B cell (primary cell): ENCODE measurements around the gene NEK5. TPM values are rescaled to one million over a fixed set of nuclear protein-coding genes. Genes with fewer than 3 reads are reported as not detected.
A peak's percentile ranks its signal among the peaks of the same experiment; 100 is the strongest.

Experiments
- ATAC-seq: fragments of 200-7000 bp; cut with Tn5 transposase; one replicate; pipeline ENCODE4 v1.10.0; 2021; ENCODE audit warnings: low read depth, mild to moderate bottlenecking, moderate number of reproducible peaks, moderate library complexity
- CTCF ChIA-PET: fragments of 350-600 bp; sonication (Branson Sonifier 250); formaldehyde crosslinking; loops from one replicate; lab custom pipeline; 2021; ENCODE audit warnings: antibody characterized with exemption, inconsistent platforms; lab: Charles Lee
- POLR2A ChIA-PET: fragments of 350-600 bp; sonication (Branson Sonifier 250); formaldehyde crosslinking; loops from one replicate; lab custom pipeline; 2021; ENCODE audit warnings: antibody characterized with exemption; lab: Charles Lee
- DNase-seq: peaks from one replicate; pipeline ENCODE4 v3.0.0; 2013
- H2AFZ ChIP-seq: 2 replicates; pipeline ENCODE4 v1.6.1; 2012; ENCODE audit warnings: mild to moderate bottlenecking, low read depth, low read length; ENCODE audit not compliant: insufficient read depth, poor library complexity, severe bottlenecking
- H3K27ac ChIP-seq, 2 donors: 1 replicate in 1 of 2; 2 replicates in 1 of 2; pipeline ENCODE4 v1.5.1; 2012 to 2013; ENCODE audit warnings: low read length in 2 of 2, mild to moderate bottlenecking in 2 of 2, moderate library complexity in 1 of 2
- H3K27me3 ChIP-seq, 4 experiments: fragments of 200-600 bp in 1 of 4; sonication (generic) in 1 of 4; replicated peaks in 1 of 4; 1 replicate in 2 of 4; 2 replicates in 2 of 4; pipeline versions ENCODE4 v1.6.1 to v1.7.0; 2013 to 2016; ENCODE audit warnings: low read length in 3 of 4, mild to moderate bottlenecking in 2 of 4, mixed read lengths in 1 of 4, moderate library complexity in 1 of 4; ENCODE audit not compliant: insufficient read depth in 4 of 4, control insufficient read depth in 3 of 4; ENCODE audit errors: control extremely low read depth in 1 of 4
- H3K36me3 ChIP-seq, 2 experiments: replicated peaks in 1 of 2; 1 replicate in 1 of 2; 2 replicates in 1 of 2; pipeline versions ENCODE4 v1.6.1 to v1.7.1; 2013; ENCODE audit warnings: low read length in 1 of 2; ENCODE audit not compliant: insufficient read depth in 2 of 2, control insufficient read depth in 1 of 2; ENCODE audit errors: control extremely low read depth in 1 of 2, extremely low read depth in 1 of 2
- H3K4me1 ChIP-seq, 2 donors: fragments of 200-600 bp in 1 of 2; sonication (generic) in 1 of 2; 1 replicate in 1 of 2; 2 replicates in 1 of 2; pipeline versions ENCODE4 v1.5.1 to v1.6.1; 2013 to 2017; ENCODE audit warnings: low read length in 2 of 2; ENCODE audit not compliant: control insufficient read depth in 2 of 2, insufficient read depth in 2 of 2
- H3K4me2 ChIP-seq: replicated peaks from 2 replicates; pipeline ENCODE3; 2012; ENCODE audit warnings: mild to moderate bottlenecking, low read depth, low read length; ENCODE audit not compliant: poor library complexity, severe bottlenecking
- H3K4me3 ChIP-seq, 5 experiments: fragments of 200-600 bp in 1 of 5; sonication (generic) in 1 of 5; 1 replicate in 3 of 5; 2 replicates in 2 of 5; pipeline versions ENCODE4 v1.5.1 to v1.7.0; 2011 to 2016; ENCODE audit warnings: low read length in 4 of 5, mild to moderate bottlenecking in 4 of 5, low read depth in 2 of 5, control low read depth in 1 of 5, moderate library complexity in 1 of 5; ENCODE audit not compliant: insufficient read depth in 1 of 5; ENCODE audit errors: control extremely low read depth in 1 of 5, extremely low read depth in 1 of 5
- H3K79me2 ChIP-seq: fragments of 200-600 bp; sonication (generic); one replicate; pipeline ENCODE4 v1.6.0; 2016; ENCODE audit warnings: low read length; ENCODE audit not compliant: control insufficient read depth, insufficient read depth
- H3K9ac ChIP-seq: fragments of 200-600 bp; sonication (generic); 2 replicates; pipeline ENCODE4 v1.6.1; 2017; ENCODE audit warnings: mild to moderate bottlenecking, low read length, moderate library complexity
- H3K9me3 ChIP-seq, 3 donors: one replicate each; pipeline versions ENCODE4 v1.6.1 to v1.7.1; 2013; ENCODE audit warnings: low read length in 2 of 3; ENCODE audit not compliant: control insufficient read depth in 2 of 3, insufficient read depth in 1 of 3; ENCODE audit errors: control extremely low read depth in 1 of 3
- H4K20me1 ChIP-seq: 2 replicates; pipeline ENCODE4 v1.6.0; 2012; ENCODE audit warnings: mild to moderate bottlenecking, low read length; ENCODE audit not compliant: insufficient read depth, control insufficient read depth, poor library complexity, severe bottlenecking
- H3K27ac Mint-ChIP-seq: one replicate; pipeline ENCODE4 v1.8.0; 2021; ENCODE audit warnings: mixed read lengths
- H3K27me3 Mint-ChIP-seq: one replicate; pipeline ENCODE4 v1.8.0; 2021; ENCODE audit warnings: mixed read lengths
- H3K4me1 Mint-ChIP-seq: one replicate; pipeline ENCODE4 v1.8.0; 2021; ENCODE audit warnings: mixed read lengths
- H3K4me3 Mint-ChIP-seq: one replicate; pipeline ENCODE4 v1.8.0; 2021; ENCODE audit warnings: mixed read lengths
- H3K9me3 Mint-ChIP-seq: one replicate; pipeline ENCODE4 v1.8.0; 2022; ENCODE audit warnings: mixed read lengths; ENCODE audit not compliant: insufficient read depth
- EZH2 ChIP-seq: IDR thresholded peaks from 2 replicates; pipeline ENCODE4 v1.6.1; 2012; ENCODE audit warnings: borderline replicate concordance, low read depth, mild to moderate bottlenecking, moderate library complexity, low read length; ENCODE audit not compliant: insufficient read depth, poor library complexity, severe bottlenecking
- WGBS: methylation state at CpG from one replicate; pipeline ENCODE4 v1.1.5; 2013; ENCODE audit warnings: missing lambda C conversion rate; ENCODE audit not compliant: insufficient coverage; 5-methylcytosine and 5-hydroxymethylcytosine counted together
- intact Hi-C: fragments of 100-400 bp; cut with micrococcal nuclease; formaldehyde crosslinking; loops from one replicate; pipeline ENCODE4 v1.10.0; 2022
- polyA minus RNA-seq: library from RNA; depleted of rRNA, polyadenylated mRNA; stranded (reverse); fragments of >200 nt; gene quantifications from 2 replicates; pipeline ENCODE4 v1.2.3, GENCODE V29; 2012
- polyA plus RNA-seq: library from polyadenylated mRNA; depleted of rRNA; stranded (reverse); fragments of >200 nt; gene quantifications from 2 replicates; pipeline ENCODE4 v1.2.3, GENCODE V29; 2012
- total RNA-seq, 2 donors: library from RNA; stranded (reverse); fragments of 120-200 nt in 1 of 2; gene quantifications; 1 replicate in 1 of 2; 2 replicates in 1 of 2; pipeline versions ENCODE4 v1.2.3 to v1.2.4, GENCODE V29; 2013 to 2022
- TF ChIP-seq, protein P1 (sequence below): fragments of 200-600 bp; IDR thresholded peaks from one replicate; pipeline ENCODE4 v1.8.0; 2022; ENCODE audit warnings: antibody characterized with exemption, mild to moderate bottlenecking

NEK5 gene, protein sequence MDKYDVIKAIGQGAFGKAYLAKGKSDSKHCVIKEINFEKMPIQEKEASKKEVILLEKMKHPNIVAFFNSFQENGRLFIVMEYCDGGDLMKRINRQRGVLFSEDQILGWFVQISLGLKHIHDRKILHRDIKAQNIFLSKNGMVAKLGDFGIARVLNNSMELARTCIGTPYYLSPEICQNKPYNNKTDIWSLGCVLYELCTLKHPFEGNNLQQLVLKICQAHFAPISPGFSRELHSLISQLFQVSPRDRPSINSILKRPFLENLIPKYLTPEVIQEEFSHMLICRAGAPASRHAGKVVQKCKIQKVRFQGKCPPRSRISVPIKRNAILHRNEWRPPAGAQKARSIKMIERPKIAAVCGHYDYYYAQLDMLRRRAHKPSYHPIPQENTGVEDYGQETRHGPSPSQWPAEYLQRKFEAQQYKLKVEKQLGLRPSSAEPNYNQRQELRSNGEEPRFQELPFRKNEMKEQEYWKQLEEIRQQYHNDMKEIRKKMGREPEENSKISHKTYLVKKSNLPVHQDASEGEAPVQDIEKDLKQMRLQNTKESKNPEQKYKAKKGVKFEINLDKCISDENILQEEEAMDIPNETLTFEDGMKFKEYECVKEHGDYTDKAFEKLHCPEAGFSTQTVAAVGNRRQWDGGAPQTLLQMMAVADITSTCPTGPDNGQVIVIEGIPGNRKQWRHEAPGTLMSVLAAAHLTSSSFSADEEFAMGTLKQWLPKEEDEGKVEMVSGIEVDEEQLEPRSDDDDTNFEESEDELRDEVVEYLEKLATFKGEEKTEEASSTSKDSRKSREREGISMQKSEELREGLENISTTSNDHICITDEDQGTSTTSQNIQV
- total RNA-seq (not detected in 2 replicates), polyA plus RNA-seq (not detected in 2 replicates), polyA minus RNA-seq (not detected in 2 replicates)
- total RNA-seq (2013): not detected

DNA sequence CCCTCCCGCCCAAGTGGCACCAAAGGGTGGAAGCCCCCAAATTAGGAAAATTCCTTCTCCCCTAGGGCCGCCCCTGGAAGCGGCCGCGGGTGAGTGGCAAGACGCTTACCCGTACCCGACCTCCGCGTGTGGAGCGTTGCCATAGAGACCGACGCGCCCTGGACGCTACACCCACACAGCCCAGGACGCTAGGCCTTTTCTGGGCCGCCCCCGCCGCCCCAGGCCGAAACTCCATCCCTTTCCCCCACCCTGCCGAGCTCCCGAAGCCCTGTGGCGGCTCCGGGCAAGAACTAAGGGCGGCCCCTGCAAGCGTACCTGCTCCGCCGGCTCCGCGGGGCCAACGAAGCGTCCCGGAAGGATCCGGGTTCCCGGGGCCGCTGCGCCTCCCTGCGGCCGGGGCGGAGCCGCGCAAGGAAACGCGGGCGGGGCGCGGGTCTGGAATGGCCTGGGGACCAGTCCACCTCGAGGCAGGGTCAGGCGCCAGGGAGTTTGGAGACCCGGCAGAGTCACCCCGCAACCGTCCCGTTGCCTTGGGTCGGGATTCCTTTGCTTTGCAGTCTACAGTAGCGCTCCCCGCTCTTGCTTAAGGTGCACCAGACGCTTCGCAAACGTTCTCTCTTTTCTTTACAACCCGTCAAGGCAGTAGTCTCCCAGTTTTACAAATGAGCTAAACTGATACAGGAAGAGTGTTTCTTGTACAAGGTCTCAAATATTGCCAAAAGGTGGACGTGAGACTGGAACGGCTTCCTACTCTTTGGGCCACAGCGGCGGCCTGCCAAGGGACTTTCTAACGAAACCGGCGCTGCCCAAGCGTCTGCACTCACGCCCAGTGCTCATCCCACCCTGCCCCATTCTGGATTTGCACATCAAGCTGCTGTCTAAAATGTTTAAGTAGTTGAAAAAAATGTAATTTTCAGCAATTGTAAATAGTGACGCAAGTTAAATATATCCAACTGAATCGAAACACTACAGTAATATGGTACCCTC lies at the start of gene NEK5:
NEK5 (minus strand) TSS at position 360 of the 987 bp plus-strand sequence. CDS start 1,591 bp downstream, outside the sequence.
- POLR2A ChIA-PET: no interaction called here
- WGBS: 10% methylated on average over 67 of the region's 71 CpGs
- no peaks in the 10 kb centered on the region for H3K9me3 ChIP-seq
- DNase-seq (peak; percentile 64), ATAC-seq (peak; percentile 66)
- no peak within 1 kb of the TSS for H3K27ac ChIP-seq
- CTCF ChIA-PET: interaction anchor here (0.8 to 2.2 kb wide), 7 partner anchors 8 to 314 kb away, joined by 3 to 11 read pairs (median 5); partner anchors contain the start of gene ALG11
- peak within 1 kb of the TSS; percentile 50 to 67 (median 61) for H3K4me3 ChIP-seq
- H3K4me1 Mint-ChIP-seq: peaks cover 16% of the 10 kb centered on the region
- no peaks in the 10 kb centered on the region for H4K20me1 ChIP-seq
- H3K36me3 ChIP-seq: peaks cover 0 to 2% of the 10 kb centered on the region in 2 experiments
- H3K27me3 ChIP-seq: peaks cover 0 to 25% (median 16%) of the 10 kb centered on the region in 4 experiments
- no peak within 1 kb of the TSS for H3K27ac Mint-ChIP-seq
- H3K27me3 Mint-ChIP-seq: peaks cover 21% of the 10 kb centered on the region
- intact Hi-C loops: loop anchor here (5.0 to 10.0 kb wide), 3 partner anchors 328 to 842 kb away; partner anchors contain the start of gene CKAP2
- peak within 1 kb of the TSS; percentile 86 for H3K4me3 Mint-ChIP-seq
- TF ChIP-seq EZH2: no peak
- TF ChIP-seq, protein P1, sequence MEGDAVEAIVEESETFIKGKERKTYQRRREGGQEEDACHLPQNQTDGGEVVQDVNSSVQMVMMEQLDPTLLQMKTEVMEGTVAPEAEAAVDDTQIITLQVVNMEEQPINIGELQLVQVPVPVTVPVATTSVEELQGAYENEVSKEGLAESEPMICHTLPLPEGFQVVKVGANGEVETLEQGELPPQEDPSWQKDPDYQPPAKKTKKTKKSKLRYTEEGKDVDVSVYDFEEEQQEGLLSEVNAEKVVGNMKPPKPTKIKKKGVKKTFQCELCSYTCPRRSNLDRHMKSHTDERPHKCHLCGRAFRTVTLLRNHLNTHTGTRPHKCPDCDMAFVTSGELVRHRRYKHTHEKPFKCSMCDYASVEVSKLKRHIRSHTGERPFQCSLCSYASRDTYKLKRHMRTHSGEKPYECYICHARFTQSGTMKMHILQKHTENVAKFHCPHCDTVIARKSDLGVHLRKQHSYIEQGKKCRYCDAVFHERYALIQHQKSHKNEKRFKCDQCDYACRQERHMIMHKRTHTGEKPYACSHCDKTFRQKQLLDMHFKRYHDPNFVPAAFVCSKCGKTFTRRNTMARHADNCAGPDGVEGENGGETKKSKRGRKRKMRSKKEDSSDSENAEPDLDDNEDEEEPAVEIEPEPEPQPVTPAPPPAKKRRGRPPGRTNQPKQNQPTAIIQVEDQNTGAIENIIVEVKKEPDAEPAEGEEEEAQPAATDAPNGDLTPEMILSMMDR: peak; percentile 67
- H3K4me2 ChIP-seq: peak within 1 kb of the TSS; percentile 97
- peaks cover 17 to 18% of the 10 kb centered on the region in 2 donors for H3K4me1 ChIP-seq
- H2AFZ ChIP-seq: peak within 1 kb of the TSS; percentile 80
- no peaks in the 10 kb centered on the region for H3K9me3 Mint-ChIP-seq
- no peaks in the 10 kb centered on the region for H3K79me2 ChIP-seq
- H3K9ac ChIP-seq: peak within 1 kb of the TSS; percentile 73
